ENCODE data around the gene TEX101.
"Not testable (repeated sequence)": the region's sequence is repeated elsewhere in the genome, so short reads cannot be mapped to it uniquely, and the experiment has no call there.

The TEX101 gene

GRCh38 chr19:43414554-43414953, at the start of gene TEX101:
Gene TEX101 (plus strand): TSS chr19:43414890. CDS start chr19:43415920, 1,030 bp downstream.
- no peak for DNase-seq

GRCh38 chr19:43365677-43366076, 49.0 kb upstream of the TEX101 start:
- not testable (repeated sequence) for DNase-seq

- no peak for DNase-seq
Observed at GRCh38 chr19:43367822-43368221, 46.9 kb upstream of the TEX101 start.

- DNase-seq: not testable (repeated sequence)
Observed at GRCh38 chr19:43368897-43369296, 45.8 kb upstream of the TEX101 start.

GRCh38 chr19:43371909-43372308, 42.8 kb upstream of the TEX101 start:
- DNase-seq: no peak

- DNase-seq: no peak
Observed at GRCh38 chr19:43372462-43372861, 42.2 kb upstream of the TEX101 start.

GRCh38 chr19:43377624-43378023, 37.1 kb upstream of the TEX101 start:
- DNase-seq: not testable (repeated sequence)

GRCh38 chr19:43380008-43380407, 34.7 kb upstream of the TEX101 start:
- no peak for DNase-seq

GRCh38 chr19:43380771-43381386, 33.8 kb upstream of the TEX101 start:
- no peak for DNase-seq

- DNase-seq: not testable (repeated sequence)
Observed at GRCh38 chr19:43382586-43383216, 32.0 kb upstream of the TEX101 start.

- not testable (repeated sequence) for DNase-seq
Observed at GRCh38 chr19:43383254-43383653, 31.4 kb upstream of the TEX101 start.

GRCh38 chr19:43383759-43384158, 30.9 kb upstream of the TEX101 start:
- DNase-seq: not testable (repeated sequence)

- DNase-seq: not testable (repeated sequence)
Observed at GRCh38 chr19:43390903-43391551, 23.7 kb upstream of the TEX101 start.

GRCh38 chr19:43391552-43391935, 23.1 kb upstream of the TEX101 start:
- not testable (repeated sequence) for DNase-seq

- not testable (repeated sequence) for DNase-seq
Observed at GRCh38 chr19:43393501-43393900, 21.2 kb upstream of the TEX101 start.

- DNase-seq: no peak
Observed at GRCh38 chr19:43395561-43395960, 19.1 kb upstream of the TEX101 start.

GRCh38 chr19:43406297-43406696, 8.4 kb upstream of the TEX101 start:
- DNase-seq: no peak

GRCh38 chr19:43407416-43408005, 7.2 kb upstream of the TEX101 start:
- no peak for DNase-seq

GRCh38 chr19:43408043-43408442, 6.6 kb upstream of the TEX101 start:
- DNase-seq: no peak

- no peak for DNase-seq
Observed at GRCh38 chr19:43409415-43409814, 5.3 kb upstream of the TEX101 start.

GRCh38 chr19:43412441-43412840, 2.2 kb upstream of the TEX101 start:
- no peak for DNase-seq

GRCh38 chr19:43416951-43417623, 2.4 kb downstream of the TEX101 start:
- DNase-seq: no peak

- DNase-seq: no peak
Observed at GRCh38 chr19:43420954-43421353, 6.3 kb downstream of the TEX101 start.
